ENCODE data around the gene SNCB. TPM values are rescaled to one million over a fixed set of nuclear protein-coding genes. Genes with fewer than 3 reads are reported as not detected.
A peak's percentile ranks its signal among the peaks of the same experiment; 100 is the strongest.

The SNCB gene
- total and polyA plus RNA-seq, 2 of the 13 experiments (the other 11 are each of a cell fraction or from before 2014, with no cell fraction given): not detected

DNA sequence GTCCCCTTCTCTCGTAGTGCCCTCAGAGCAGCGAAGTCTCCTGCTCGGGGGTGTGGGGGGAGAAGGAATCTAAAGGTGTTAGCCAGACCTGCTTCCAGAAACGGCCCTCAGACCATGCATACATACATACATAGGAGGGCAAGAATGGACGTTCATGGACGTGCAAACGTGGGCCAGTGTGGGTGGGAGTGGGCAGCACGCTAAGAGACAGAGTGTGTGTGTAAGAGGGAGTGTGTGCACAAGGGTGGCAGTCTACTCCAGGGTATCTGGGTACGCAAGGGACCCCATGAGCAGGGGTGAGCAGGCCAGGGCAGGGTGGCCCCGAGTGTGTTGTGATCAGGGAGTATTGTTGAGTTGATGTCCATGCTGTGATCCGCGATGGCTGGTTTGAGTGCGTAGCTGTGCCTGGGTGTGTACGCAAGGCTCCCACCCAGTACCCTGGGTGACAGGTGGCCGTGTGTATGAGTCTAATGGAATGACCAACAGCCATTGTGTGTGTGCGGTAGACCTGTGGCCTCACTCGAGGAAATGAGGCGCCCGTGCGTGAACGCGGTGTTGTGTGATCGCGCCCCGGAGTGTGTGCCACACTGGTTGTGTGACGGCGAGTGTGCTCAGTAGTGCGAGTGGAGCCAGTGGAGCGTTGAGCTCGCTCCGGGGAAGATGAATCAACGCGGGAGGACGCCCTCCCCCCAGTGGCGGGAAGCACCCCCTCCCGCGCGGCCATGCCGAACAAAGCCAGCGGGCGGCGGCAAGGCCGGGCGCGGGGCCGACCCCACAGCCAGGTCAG, 21.2 kb downstream of the SNCB start (continued):
- TF ChIP-seq SMAD9 (CRISPR knock-in tag; IDR thresholded peaks at IDR 0.05): no peak
- TF ChIP-seq ZNF552 (CRISPR knock-in tag; IDR thresholded peaks at IDR 0.05; ENCODE audit: borderline replicate concordance): no peak
- no peak for TF ChIP-seq TBP (CRISPR knock-in tag; IDR thresholded peaks at IDR 0.05)
- no peak for TF ChIP-seq KLF9 (CRISPR knock-in tag; IDR thresholded peaks at IDR 0.05; ENCODE audit: low read depth)
- TF ChIP-seq ZNF292 (CRISPR knock-in tag; IDR thresholded peaks at IDR 0.05; ENCODE audit: borderline replicate concordance, low read depth): no peak
- no peak for TF ChIP-seq NR2F6 (IDR thresholded peaks at IDR 0.05)
- no peak for TF ChIP-seq NR2F6 (CRISPR knock-in tag; IDR thresholded peaks at IDR 0.05)
- TF ChIP-seq, protein P1, sequence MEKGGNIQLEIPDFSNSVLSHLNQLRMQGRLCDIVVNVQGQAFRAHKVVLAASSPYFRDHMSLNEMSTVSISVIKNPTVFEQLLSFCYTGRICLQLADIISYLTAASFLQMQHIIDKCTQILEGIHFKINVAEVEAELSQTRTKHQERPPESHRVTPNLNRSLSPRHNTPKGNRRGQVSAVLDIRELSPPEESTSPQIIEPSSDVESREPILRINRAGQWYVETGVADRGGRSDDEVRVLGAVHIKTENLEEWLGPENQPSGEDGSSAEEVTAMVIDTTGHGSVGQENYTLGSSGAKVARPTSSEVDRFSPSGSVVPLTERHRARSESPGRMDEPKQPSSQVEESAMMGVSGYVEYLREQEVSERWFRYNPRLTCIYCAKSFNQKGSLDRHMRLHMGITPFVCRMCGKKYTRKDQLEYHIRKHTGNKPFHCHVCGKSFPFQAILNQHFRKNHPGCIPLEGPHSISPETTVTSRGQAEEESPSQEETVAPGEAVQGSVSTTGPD (CRISPR knock-in tag; IDR thresholded peaks at IDR 0.05): no peak
- TF ChIP-seq, protein P2, sequence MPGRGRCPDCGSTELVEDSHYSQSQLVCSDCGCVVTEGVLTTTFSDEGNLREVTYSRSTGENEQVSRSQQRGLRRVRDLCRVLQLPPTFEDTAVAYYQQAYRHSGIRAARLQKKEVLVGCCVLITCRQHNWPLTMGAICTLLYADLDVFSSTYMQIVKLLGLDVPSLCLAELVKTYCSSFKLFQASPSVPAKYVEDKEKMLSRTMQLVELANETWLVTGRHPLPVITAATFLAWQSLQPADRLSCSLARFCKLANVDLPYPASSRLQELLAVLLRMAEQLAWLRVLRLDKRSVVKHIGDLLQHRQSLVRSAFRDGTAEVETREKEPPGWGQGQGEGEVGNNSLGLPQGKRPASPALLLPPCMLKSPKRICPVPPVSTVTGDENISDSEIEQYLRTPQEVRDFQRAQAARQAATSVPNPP (CRISPR knock-in tag; IDR thresholded peaks at IDR 0.05): no peak
- no peak for TF ChIP-seq BHLHE40 (IDR thresholded peaks at IDR 0.05; ENCODE audit: low read length)
- TF ChIP-seq, protein P3, sequence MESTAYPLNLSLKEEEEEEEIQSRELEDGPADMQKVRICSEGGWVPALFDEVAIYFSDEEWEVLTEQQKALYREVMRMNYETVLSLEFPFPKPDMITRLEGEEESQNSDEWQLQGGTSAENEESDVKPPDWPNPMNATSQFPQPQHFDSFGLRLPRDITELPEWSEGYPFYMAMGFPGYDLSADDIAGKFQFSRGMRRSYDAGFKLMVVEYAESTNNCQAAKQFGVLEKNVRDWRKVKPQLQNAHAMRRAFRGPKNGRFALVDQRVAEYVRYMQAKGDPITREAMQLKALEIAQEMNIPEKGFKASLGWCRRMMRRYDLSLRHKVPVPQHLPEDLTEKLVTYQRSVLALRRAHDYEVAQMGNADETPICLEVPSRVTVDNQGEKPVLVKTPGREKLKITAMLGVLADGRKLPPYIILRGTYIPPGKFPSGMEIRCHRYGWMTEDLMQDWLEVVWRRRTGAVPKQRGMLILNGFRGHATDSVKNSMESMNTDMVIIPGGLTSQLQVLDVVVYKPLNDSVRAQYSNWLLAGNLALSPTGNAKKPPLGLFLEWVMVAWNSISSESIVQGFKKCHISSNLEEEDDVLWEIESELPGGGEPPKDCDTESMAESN (CRISPR knock-in tag; conservative IDR thresholded peaks at IDR 0.05): 0 out of 2 replicates have a peak, but pooled peaks have one; percentile 47
- no peak for TF ChIP-seq PPARG (CRISPR knock-in tag; conservative IDR thresholded peaks at IDR 0.05)
- no peak for TF ChIP-seq MAFG (CRISPR knock-in tag; IDR thresholded peaks at IDR 0.05)
- TF ChIP-seq, protein P4, sequence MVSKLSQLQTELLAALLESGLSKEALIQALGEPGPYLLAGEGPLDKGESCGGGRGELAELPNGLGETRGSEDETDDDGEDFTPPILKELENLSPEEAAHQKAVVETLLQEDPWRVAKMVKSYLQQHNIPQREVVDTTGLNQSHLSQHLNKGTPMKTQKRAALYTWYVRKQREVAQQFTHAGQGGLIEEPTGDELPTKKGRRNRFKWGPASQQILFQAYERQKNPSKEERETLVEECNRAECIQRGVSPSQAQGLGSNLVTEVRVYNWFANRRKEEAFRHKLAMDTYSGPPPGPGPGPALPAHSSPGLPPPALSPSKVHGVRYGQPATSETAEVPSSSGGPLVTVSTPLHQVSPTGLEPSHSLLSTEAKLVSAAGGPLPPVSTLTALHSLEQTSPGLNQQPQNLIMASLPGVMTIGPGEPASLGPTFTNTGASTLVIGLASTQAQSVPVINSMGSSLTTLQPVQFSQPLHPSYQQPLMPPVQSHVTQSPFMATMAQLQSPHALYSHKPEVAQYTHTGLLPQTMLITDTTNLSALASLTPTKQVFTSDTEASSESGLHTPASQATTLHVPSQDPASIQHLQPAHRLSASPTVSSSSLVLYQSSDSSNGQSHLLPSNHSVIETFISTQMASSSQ (IDR thresholded peaks at IDR 0.05; ENCODE audit: low read depth): no peak
- TF ChIP-seq, protein P4 (CRISPR knock-in tag; IDR thresholded peaks at IDR 0.05; ENCODE audit: borderline replicate concordance): no peak
- TF ChIP-seq, protein P5, sequence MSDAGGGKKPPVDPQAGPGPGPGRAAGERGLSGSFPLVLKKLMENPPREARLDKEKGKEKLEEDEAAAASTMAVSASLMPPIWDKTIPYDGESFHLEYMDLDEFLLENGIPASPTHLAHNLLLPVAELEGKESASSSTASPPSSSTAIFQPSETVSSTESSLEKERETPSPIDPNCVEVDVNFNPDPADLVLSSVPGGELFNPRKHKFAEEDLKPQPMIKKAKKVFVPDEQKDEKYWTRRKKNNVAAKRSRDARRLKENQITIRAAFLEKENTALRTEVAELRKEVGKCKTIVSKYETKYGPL (CRISPR knock-in tag; IDR thresholded peaks at IDR 0.05): no peak
- TF ChIP-seq MED13 (CRISPR knock-in tag; IDR thresholded peaks at IDR 0.05): no peak
- no peak for TF ChIP-seq ZNF326 (CRISPR knock-in tag; IDR thresholded peaks at IDR 0.05; ENCODE audit: borderline replicate concordance)
- TF ChIP-seq SRSF9 (IDR thresholded peaks at IDR 0.05; ENCODE audit: borderline replicate concordance, insufficient read depth, low read depth, low read length, poor library complexity, severe bottlenecking): no peak
- 0 out of 2 replicates have a peak, but pooled peaks have one; percentile 32 for TF ChIP-seq ZFYVE20 (CRISPR knock-in tag; IDR thresholded peaks at IDR 0.05; ENCODE audit: borderline replicate concordance, low read depth)
